Brain microvascular endothelial cell (primary cell): Measurements from ENCODE around the gene CMTM5.
"Not testable (repeated sequence)": the region's sequence is repeated elsewhere in the genome, so short reads cannot be mapped to it uniquely, and the experiment has no call there.

Experiments
- DNase-seq: peaks from one replicate; pipeline ENCODE4 v3.0.0-alpha.2; 2020
- H3K27ac ChIP-seq: fragments of 250-450 bp; sonication (Bioruptor Pico); 2 replicates; pipeline ENCODE4 v1.5.1; 2020; ENCODE audit warnings: mild to moderate bottlenecking, moderate library complexity
- H3K27me3 ChIP-seq: fragments of 250-450 bp; sonication (Bioruptor Pico); replicated peaks from 2 replicates; pipeline ENCODE4 v1.5.1; 2020; ENCODE audit warnings: mild to moderate bottlenecking
- H3K36me3 ChIP-seq: fragments of 250-450 bp; sonication (Bioruptor Pico); replicated peaks from 2 replicates; pipeline ENCODE4 v1.5.1; 2020; ENCODE audit warnings: mild to moderate bottlenecking
- H3K4me3 ChIP-seq: 2 replicates; pipeline ENCODE4 v1.5.1; 2011; ENCODE audit warnings: low read depth, mild to moderate bottlenecking, control low read depth, low read length, moderate library complexity
- in situ Hi-C: cut with HindIII; loops from 2 replicates; pipeline ENCODE4 v1.10.0; 2017; ENCODE audit warnings: low sequenced_read_pairs, low pct_ligation_motif_present
- TF ChIP-seq, protein P1 (sequence below): IDR thresholded peaks from 2 replicates; pipeline ENCODE4 v1.5.1; 2011; ENCODE audit warnings: low read depth, mild to moderate bottlenecking, moderate library complexity, low read length, control low read depth, inconsistent platforms; ENCODE audit errors: missing control alignments

Gene CMTM5

DNA sequence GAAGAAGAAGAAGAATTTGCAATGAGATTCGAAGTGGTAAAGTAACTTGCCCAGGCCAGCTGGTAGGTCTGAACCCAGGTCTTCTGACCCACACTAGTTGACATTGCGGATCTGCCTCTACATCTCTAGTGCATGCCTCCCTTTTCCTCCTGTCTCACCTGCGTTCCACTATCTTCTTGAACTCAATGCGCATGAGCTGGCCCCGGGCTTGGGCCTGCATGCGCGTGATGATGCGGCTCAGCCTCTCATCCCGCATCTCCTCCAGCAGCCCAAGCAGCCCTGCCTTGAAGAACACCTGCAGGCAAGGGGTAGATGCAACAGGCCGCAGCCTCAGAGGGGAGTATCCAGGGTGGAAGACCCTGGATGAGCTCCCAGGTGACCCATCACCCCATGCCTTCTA, 19.3 kb downstream of the CMTM5 start:
- Histone ChIP-seq H3K27me3 (no peaks in the 10 kb centered on the region), H3K4me3 (no peak overlapping the region), H3K27ac (no peak overlapping the region), H3K36me3 (no peaks in the 10 kb centered on the region)
- in situ Hi-C loops = no loop called here
- DNase-seq = no peak
- TF ChIP-seq, protein P1, sequence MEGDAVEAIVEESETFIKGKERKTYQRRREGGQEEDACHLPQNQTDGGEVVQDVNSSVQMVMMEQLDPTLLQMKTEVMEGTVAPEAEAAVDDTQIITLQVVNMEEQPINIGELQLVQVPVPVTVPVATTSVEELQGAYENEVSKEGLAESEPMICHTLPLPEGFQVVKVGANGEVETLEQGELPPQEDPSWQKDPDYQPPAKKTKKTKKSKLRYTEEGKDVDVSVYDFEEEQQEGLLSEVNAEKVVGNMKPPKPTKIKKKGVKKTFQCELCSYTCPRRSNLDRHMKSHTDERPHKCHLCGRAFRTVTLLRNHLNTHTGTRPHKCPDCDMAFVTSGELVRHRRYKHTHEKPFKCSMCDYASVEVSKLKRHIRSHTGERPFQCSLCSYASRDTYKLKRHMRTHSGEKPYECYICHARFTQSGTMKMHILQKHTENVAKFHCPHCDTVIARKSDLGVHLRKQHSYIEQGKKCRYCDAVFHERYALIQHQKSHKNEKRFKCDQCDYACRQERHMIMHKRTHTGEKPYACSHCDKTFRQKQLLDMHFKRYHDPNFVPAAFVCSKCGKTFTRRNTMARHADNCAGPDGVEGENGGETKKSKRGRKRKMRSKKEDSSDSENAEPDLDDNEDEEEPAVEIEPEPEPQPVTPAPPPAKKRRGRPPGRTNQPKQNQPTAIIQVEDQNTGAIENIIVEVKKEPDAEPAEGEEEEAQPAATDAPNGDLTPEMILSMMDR = no peak

DNA sequence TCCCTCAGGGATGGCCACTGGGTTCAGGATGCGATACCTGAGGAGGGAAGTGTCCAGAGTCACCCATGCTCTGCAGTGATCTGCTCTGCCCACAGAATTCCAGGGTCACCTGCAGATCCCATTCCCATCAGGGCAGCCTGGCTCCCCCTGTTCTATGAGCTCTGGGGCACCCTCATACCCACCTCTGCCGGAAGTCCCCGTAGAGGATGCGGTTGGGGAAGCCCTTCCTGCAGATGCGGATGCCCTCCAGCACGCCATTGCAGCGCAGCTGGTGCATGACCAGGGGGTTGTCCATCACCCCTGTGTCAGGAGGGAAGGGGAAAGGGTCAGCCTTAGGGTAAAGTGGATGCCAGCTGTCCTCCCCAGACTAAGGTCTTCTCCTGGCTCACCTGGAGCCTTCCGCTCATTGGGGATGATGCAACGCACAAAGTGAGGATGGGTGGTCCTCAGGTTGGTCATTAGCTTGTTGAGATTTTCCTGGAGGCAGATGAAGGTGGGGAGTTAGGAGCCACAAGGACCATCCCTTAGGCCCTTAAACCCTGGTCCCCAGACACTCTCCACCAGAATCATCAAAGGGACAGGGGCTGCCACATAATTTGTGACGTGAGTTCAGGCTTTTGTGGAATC, 20.0 kb downstream of the CMTM5 start:
- TF ChIP-seq, protein P1 = no peak
- Histone ChIP-seq H3K36me3 (no peaks in the 10 kb centered on the region), H3K27me3 (no peaks in the 10 kb centered on the region), H3K27ac (no peak overlapping the region), H3K4me3 (no peak overlapping the region)
- in situ Hi-C loops = no loop called here
- DNase-seq = no peak

DNA sequence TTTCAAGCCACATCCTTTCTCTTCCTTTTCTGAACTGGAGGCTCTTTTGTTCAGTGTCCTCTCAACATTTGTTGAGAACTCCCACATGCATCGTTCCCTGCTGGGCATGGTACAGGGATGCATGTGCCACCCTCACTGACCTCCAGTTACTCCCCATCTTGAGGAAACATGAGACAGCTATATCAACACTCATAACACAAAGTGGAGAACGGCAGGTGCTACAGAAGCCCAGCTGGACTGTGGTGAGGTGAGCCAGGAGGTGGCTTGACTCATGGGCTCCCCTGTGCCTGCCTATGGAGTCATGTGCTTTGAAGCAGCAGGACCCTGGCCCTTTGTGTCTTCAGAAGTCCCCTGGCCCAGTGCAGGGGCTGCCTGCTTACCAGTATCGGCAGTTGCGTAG, 21.5 kb downstream of the CMTM5 start:
- DNase-seq = no peak
- H3K4me3 ChIP-seq = no peak overlapping the region
- in situ Hi-C loops = no loop called here
- H3K27ac ChIP-seq = no peak overlapping the region
- no peaks in the 10 kb centered on the region for H3K27me3 ChIP-seq
- no peaks in the 10 kb centered on the region for H3K36me3 ChIP-seq
- TF ChIP-seq, protein P1 = no peak

DNA sequence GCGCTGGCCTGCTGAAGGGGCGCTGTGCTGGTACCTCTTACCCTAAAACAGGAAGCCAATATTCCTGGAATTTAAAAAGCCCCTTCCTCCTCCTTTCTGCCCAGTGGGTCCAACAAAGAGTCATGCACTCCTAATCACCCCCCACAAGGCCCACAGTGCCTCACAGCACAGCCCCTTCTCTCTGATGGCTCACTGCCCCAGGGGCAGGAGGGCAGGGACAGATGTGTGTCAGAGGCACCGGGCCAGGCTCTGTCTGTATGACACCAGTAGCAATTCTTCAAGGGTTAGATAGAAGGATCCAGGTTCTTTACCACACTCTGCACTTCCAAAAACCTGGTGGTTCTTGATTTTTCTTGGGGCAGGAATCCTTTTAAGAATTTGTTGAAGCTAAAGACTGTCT, 22.3 kb downstream of the CMTM5 start:
- no peaks in the 10 kb centered on the region for H3K27me3 ChIP-seq
- in situ Hi-C loops = no loop called here

DNA sequence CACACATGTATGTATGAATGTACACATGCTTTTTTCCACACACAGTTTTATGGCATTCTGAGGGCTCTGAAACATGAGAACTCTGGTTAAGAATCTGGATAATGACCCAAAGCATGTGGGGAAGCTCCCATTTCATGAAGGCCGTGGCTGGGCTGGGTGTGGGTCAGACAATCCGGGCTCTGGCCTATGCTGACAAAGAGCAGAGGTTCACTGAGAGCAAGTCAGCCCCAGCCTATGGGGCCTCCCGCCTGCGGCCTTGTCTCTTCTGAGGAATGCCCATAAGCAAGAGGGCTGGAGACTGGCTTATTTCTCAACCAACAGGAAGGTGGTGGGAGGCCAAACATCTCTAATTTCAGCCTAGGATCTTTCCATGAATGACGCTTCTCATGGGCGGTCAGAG, 22.7 kb downstream of the CMTM5 start:
- Histone ChIP-seq H3K4me3 (no peak overlapping the region), H3K27me3 (no peaks in the 10 kb centered on the region), H3K27ac (no peak overlapping the region), H3K36me3 (no peaks in the 10 kb centered on the region)
- no peak for DNase-seq
- in situ Hi-C loops = no loop called here
- TF ChIP-seq, protein P1 = no peak

More for the DNA sequence above, 22.3 kb downstream of the CMTM5 start:
- H3K27ac ChIP-seq = no peak overlapping the region
- no peak overlapping the region for H3K4me3 ChIP-seq
- no peaks in the 10 kb centered on the region for H3K36me3 ChIP-seq
- TF ChIP-seq, protein P1 = no peak
- no peak for DNase-seq

DNA sequence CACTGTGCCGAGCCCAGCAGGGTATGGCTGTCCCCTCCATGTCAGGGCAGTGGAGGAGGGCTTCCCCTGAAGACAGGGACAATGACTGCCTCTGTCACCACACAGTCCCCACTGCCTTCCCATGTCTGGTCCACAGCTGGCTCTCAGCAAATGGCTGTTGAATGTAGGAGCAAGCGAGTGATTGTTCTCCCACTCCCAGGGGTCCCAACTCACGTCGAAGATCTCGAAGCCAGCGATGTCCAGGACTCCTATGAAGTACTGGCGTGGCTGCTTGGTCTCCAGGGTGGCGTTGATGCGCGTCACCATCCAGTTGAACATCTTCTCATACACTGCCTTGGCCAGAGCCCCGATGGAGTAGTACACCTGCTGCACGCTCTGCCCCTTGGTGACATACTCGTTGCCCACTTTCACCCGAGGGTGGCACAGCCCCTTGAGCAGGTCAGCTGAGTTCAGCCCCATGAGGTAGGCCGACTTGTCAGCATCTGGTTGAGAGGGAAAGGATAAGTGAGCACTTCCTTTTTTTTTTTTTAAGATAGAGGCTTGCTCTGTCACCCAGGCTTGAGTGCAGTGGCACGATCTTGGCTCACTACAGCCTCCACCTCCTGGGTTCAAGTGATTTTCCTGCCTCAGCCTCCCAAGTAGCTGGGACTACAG, 23.8 kb downstream of the CMTM5 start:
- H3K4me3 ChIP-seq, H3K36me3 ChIP-seq, DNase-seq, H3K27me3 ChIP-seq, in situ Hi-C loops, H3K27ac ChIP-seq: not testable (repeated sequence)
